Activated T-cell treated with anti-CD3 and anti-CD28 coated beads, Interleukin-2, amount 50 U/mL, for 72 hours (primary cell): Measurements from ENCODE around the gene ARHGAP21. TPM values are rescaled to one million over a fixed set of nuclear protein-coding genes. Genes with fewer than 3 reads are reported as not detected.

Source experiments
- ATAC-seq, 2 donors: fragments of 150-1000 bp; cut with Tn5 transposase; replicated peaks in 1 of 2; 2 replicates each; pipeline ENCODE4 v1.10.0; 2021; ENCODE audit warnings: moderate library complexity in 2 of 2, mild to moderate bottlenecking in 1 of 2
- DNase-seq, 2 donors: peaks; one replicate each; pipeline ENCODE4 v3.0.0; 2021 to 2022; ENCODE audit warnings: mixed read lengths in 1 of 2
- H3K27ac Mint-ChIP-seq: one replicate; pipeline ENCODE4 v1.8.0; 2022; ENCODE audit warnings: mild to moderate bottlenecking, moderate library complexity, mixed read lengths
- H3K27me3 Mint-ChIP-seq: one replicate; pipeline ENCODE4 v1.8.0; 2022; ENCODE audit warnings: low read depth, mixed read lengths
- H3K36me3 Mint-ChIP-seq, 2 donors: one replicate each; pipeline ENCODE4 v1.8.0; 2022; ENCODE audit warnings: mixed read lengths in 2 of 2, mild to moderate bottlenecking in 1 of 2; ENCODE audit not compliant: insufficient read depth in 2 of 2
- H3K4me1 Mint-ChIP-seq: one replicate; pipeline ENCODE4 v1.8.0; 2022; ENCODE audit warnings: low read depth, mixed read lengths
- H3K4me3 Mint-ChIP-seq, 2 donors: one replicate each; pipeline ENCODE4 v1.8.0; 2022; ENCODE audit warnings: mild to moderate bottlenecking in 2 of 2, mixed read lengths in 2 of 2, moderate library complexity in 2 of 2
- H3K9me3 Mint-ChIP-seq, 2 donors: one replicate each; pipeline ENCODE4 v1.8.0; 2022; ENCODE audit warnings: mixed read lengths in 2 of 2
- total RNA-seq, 2 donors: library from RNA; stranded (reverse); gene quantifications; one replicate each; pipeline ENCODE4 v1.2.3, GENCODE V29; 2022

ARHGAP21 gene
- total RNA-seq, 2 donors from 2014 or later, result 22.6 to 22.9 TPM

DNA sequence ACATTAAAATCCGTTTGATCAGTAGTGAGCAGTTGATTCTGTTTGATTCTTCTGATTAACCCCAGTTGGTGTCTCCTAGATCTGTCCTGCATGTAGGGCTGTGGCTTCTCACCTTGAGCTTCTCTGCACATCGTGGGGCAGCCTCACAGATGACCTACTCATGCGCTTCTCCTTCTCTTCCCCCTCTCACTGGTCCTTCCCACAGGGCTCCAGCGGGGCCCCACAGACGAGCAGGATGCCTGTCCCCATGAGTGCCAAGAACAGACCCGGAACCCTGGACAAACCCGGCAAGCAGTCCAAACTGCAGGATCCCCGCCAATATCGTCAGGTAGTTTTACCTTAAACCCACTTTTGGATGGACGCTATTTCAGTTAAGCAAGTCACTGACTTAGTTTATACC is 178.9 kb downstream of the ARHGAP21 start:
- no peaks in the 10 kb centered on the region for H3K9me3 Mint-ChIP-seq
- no peaks in the 10 kb centered on the region for H3K4me1 Mint-ChIP-seq
- H3K4me3 Mint-ChIP-seq, result no peak overlapping the region
- H3K27me3 Mint-ChIP-seq, result no peaks in the 10 kb centered on the region
- ATAC-seq (no peak), DNase-seq (no peak)
- no peak overlapping the region for H3K27ac Mint-ChIP-seq
- H3K36me3 Mint-ChIP-seq, result no peaks in the 10 kb centered on the region

DNA sequence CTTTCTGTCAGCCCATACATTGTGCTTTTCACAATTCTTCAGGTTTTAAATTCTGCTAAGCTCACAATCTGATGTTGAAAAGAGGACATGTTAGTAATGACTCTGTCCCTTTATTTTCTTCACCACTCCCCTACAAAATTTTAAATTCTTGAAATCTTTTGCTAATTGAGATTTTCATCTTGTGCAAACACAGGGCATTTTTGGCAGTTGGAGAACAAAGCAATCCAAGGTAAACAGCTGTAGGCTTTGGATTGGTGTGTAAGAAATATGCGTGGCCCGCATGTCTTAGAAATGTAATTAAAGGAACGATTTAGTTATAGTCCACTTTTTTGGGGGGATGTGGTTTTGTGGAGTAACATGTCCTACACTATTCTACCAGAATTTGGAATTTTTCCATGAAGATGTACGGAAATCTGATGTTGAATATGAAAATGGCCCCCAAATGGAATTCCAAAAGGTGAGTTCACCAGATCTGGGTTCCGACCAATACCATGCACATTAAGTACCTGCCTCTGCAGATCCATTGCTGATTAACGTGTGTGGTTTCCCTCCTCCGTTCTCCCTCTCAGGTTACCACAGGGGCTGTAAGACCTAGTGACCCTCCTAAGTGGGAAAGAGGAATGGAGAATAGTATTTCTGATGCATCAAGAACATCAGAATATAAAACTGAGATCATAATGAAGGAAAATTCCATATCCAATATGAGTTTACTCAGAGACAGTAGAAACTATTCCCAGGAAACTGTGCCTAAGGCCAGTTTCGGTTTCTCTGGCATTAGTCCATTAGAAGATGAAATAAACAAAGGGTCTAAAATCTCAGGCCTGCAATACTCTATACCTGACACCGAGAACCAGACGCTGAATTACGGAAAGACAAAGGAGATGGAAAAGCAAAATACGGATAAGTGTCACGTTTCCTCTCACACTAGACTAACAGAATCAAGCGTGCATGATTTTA is 181.1 kb downstream of the ARHGAP21 start:
- no peak overlapping the region for H3K27ac Mint-ChIP-seq
- DNase-seq, result no peak

DNA sequence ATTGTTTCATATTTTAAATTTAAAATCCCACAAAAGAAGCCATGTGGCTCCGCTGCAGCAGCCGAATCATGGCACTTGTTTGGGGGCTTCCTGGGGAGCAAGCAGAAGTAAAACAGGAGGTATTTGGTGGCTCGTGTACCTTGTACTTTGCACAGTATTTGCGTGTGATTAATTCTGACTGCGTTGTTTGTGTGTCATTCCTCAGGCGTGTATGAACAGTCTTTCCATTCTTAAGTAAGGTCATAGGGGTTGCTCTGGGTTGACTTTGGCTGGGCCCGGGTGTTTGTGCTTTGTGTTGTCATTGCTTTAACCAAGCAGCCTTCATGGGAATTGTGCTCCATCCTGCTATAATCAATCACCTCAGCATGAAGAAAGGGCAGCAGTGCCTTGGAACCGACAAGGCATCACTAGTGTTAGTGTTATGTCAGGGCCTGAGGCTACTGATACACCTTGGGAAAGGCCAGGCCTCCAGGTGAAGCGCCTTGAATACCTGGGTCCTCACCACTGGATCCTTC is 182.4 kb downstream of the ARHGAP21 start:
- no peaks in the 10 kb centered on the region for H3K36me3 Mint-ChIP-seq
- DNase-seq (no peak), ATAC-seq (no peak)
- no peak overlapping the region for H3K4me3 Mint-ChIP-seq
- no peak overlapping the region for H3K27ac Mint-ChIP-seq
- no peaks in the 10 kb centered on the region for H3K9me3 Mint-ChIP-seq
- no peaks in the 10 kb centered on the region for H3K4me1 Mint-ChIP-seq
- no peaks in the 10 kb centered on the region for H3K27me3 Mint-ChIP-seq

More for the DNA sequence above, 181.1 kb downstream of the ARHGAP21 start:
- H3K9me3 Mint-ChIP-seq, result no peaks in the 10 kb centered on the region
- H3K36me3 Mint-ChIP-seq, result no peaks in the 10 kb centered on the region
- no peak for ATAC-seq
- H3K4me3 Mint-ChIP-seq, result no peak overlapping the region
- H3K4me1 Mint-ChIP-seq, result no peaks in the 10 kb centered on the region
- H3K27me3 Mint-ChIP-seq, result no peaks in the 10 kb centered on the region

DNA sequence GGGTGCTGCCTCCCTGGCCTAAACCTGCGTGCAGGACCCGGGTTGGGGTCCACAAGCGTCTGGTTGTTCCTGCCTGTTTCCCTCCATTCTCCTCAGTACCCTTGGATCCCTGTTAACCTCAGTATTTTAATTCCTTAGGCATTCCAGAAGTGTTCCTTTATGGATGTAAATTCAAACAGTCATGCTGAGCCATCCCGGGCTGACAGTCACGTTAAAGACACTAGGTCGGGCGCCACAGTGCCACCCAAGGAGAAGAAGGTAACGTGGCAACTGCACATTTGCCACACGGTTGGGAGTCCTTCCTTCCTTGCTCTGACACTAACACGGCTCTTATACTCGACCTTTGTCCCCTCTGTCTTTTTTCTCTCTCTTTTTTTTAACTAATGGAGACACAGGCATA is 187.1 kb downstream of the ARHGAP21 start:
- no peak for ATAC-seq

DNA sequence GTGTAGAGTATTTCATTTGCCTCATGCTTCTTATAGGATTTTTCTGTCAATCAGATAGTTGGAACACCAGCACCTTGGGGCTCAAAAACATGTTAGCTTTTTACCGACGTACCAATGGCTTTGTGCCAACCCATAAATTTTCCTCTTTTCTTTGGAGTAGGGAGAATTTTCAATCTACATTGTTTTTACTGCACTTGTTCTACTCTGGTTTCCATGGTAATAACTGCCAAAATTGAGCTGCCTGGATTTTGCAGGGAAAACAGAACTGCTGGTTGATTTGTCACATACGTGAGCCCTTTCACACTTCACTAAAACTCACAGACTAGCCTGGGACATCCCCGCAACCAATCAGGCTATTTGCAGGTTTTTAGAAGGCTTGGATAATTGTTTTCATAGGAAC is 189.7 kb downstream of the ARHGAP21 start:
- H3K9me3 Mint-ChIP-seq, result peaks cover 0 to 4% of the 10 kb centered on the region in 2 donors
- ATAC-seq (no peak), DNase-seq (no peak)
- no peaks in the 10 kb centered on the region for H3K4me1 Mint-ChIP-seq
- peaks cover 0 to 2% of the 10 kb centered on the region in 2 donors for H3K36me3 Mint-ChIP-seq
- H3K4me3 Mint-ChIP-seq, result no peak overlapping the region
- H3K27ac Mint-ChIP-seq, result no peak overlapping the region
- peaks cover 20% of the 10 kb centered on the region for H3K27me3 Mint-ChIP-seq

More for the DNA sequence above, 187.1 kb downstream of the ARHGAP21 start:
- H3K27me3 Mint-ChIP-seq, result peaks cover 20% of the 10 kb centered on the region
- peaks cover 0 to 2% of the 10 kb centered on the region in 2 donors for H3K36me3 Mint-ChIP-seq
- H3K4me3 Mint-ChIP-seq, result no peak overlapping the region
- no peak overlapping the region for H3K27ac Mint-ChIP-seq
- H3K9me3 Mint-ChIP-seq, result peaks cover 0 to 4% of the 10 kb centered on the region in 2 donors
- DNase-seq, result no peak
- H3K4me1 Mint-ChIP-seq, result no peaks in the 10 kb centered on the region

Other genes with a start within 250 kb of the ARHGAP21 start
- gene PRTFDC1, start 228.7 kb upstream of the ARHGAP21 start, total RNA-seq, result under 1 TPM; 0.46 to 0.49 TPM